HepG2 (cell line): ENCODE results near the gene JOSD2. TPM values are rescaled to one million over a fixed set of nuclear protein-coding genes. Genes with fewer than 3 reads are reported as not detected.

Source experiments
- ARNT2 ChIP-seq: sonication (generic); formaldehyde crosslinking; IDR thresholded peaks from 2 replicates; pipeline ENCODE4 v1.8.0; 2022; ENCODE audit warnings: mild to moderate bottlenecking, low read depth, missing genetic modification reagents, moderate library complexity
- ATAD3A ChIP-seq: sonication (generic); formaldehyde crosslinking; IDR thresholded peaks from 2 replicates; pipeline ENCODE4 v1.4.0; 2020; ENCODE audit warnings: missing genetic modification reagents
- CBX5 ChIP-seq: sonication (generic); formaldehyde crosslinking; IDR thresholded peaks from 2 replicates; pipeline ENCODE4 v1.4.0; 2020; ENCODE audit warnings: missing genetic modification reagents, borderline replicate concordance
- ETS1 ChIP-seq: sonication (generic); formaldehyde crosslinking; IDR thresholded peaks from 2 replicates; pipeline ENCODE4 v1.4.0; 2020; ENCODE audit warnings: missing genetic modification reagents
- IKZF5 ChIP-seq: IDR thresholded peaks from 2 replicates; pipeline ENCODE4 v1.6.1; 2018; ENCODE audit warnings: missing genetic modification reagents, mild to moderate bottlenecking, missing compliant biosample characterization
- KDM2A ChIP-seq: sonication (generic); formaldehyde crosslinking; IDR thresholded peaks from 2 replicates; pipeline ENCODE4 v1.4.0; 2020; ENCODE audit warnings: low read depth, missing genetic modification reagents, borderline replicate concordance
- KDM3A ChIP-seq: IDR thresholded peaks from 2 replicates; pipeline ENCODE4 v1.6.1; 2018; ENCODE audit warnings: low read depth, missing compliant biosample characterization
- MXD3 ChIP-seq: IDR thresholded peaks from 2 replicates; pipeline ENCODE4 v1.6.1; 2016; ENCODE audit warnings: mild to moderate bottlenecking, missing biosample characterization, missing genetic modification reagents
- RAD21 ChIP-seq: fragments of 450-650 bp; formaldehyde crosslinking; IDR thresholded peaks from 2 replicates; pipeline ENCODE4 v1.5.0; 2020; ENCODE audit warnings: mild to moderate bottlenecking
- SMAD3 ChIP-seq: sonication (generic); formaldehyde crosslinking; IDR thresholded peaks from 2 replicates; pipeline ENCODE4 v1.4.0; 2020; ENCODE audit warnings: missing genetic modification reagents
- SP2 ChIP-seq: sonication (generic); formaldehyde crosslinking; IDR thresholded peaks from 2 replicates; pipeline ENCODE4 v1.5.1; 2020; ENCODE audit warnings: mild to moderate bottlenecking, missing genetic modification reagents
- SSRP1 ChIP-seq: IDR thresholded peaks from 2 replicates; pipeline ENCODE4 v1.6.1; 2016; ENCODE audit warnings: control low read depth
- TEAD3 ChIP-seq: optimal IDR thresholded peaks from 2 replicates; pipeline ENCODE3; 2016; ENCODE audit warnings: borderline replicate concordance
- TFAP4 ChIP-seq: sonication (generic); IDR thresholded peaks from 2 replicates; pipeline ENCODE4 v1.6.1; 2016; ENCODE audit warnings: low read depth, borderline replicate concordance
- THAP8 ChIP-seq: sonication (generic); formaldehyde crosslinking; IDR thresholded peaks from 2 replicates; pipeline ENCODE4 v1.5.1; 2020; ENCODE audit warnings: missing genetic modification reagents, mild to moderate bottlenecking, borderline replicate concordance
- ZBTB20 ChIP-seq: sonication (generic); formaldehyde crosslinking; IDR thresholded peaks from 2 replicates; pipeline ENCODE4 v1.8.1; 2023; ENCODE audit warnings: missing genetic modification reagents, low read depth, mild to moderate bottlenecking, borderline replicate concordance
- ZEB1 ChIP-seq: IDR thresholded peaks from 2 replicates; pipeline ENCODE4 v1.6.1; 2012; ENCODE audit warnings: mild to moderate bottlenecking, low read depth, inconsistent platforms; ENCODE audit not compliant: insufficient replicate concordance
- ZFP62 ChIP-seq: sonication (generic); formaldehyde crosslinking; IDR thresholded peaks from 2 replicates; pipeline ENCODE4 v1.4.0; 2020; ENCODE audit warnings: missing genetic modification reagents
- ZNF350 ChIP-seq: sonication (generic); formaldehyde crosslinking; IDR thresholded peaks from 2 replicates; pipeline ENCODE4 v1.4.0; 2020; ENCODE audit warnings: mild to moderate bottlenecking, low read depth, missing genetic modification reagents, borderline replicate concordance
- ZNF503 ChIP-seq: sonication (generic); formaldehyde crosslinking; IDR thresholded peaks from 2 replicates; pipeline ENCODE4 v1.4.0; 2020; ENCODE audit warnings: missing genetic modification reagents
- ZNF556 ChIP-seq: sonication (generic); formaldehyde crosslinking; IDR thresholded peaks from 2 replicates; pipeline ENCODE4 v1.4.0; 2020; ENCODE audit warnings: mild to moderate bottlenecking, missing genetic modification reagents, borderline replicate concordance
- ZNF572 ChIP-seq: sonication (generic); formaldehyde crosslinking; IDR thresholded peaks from 2 replicates; pipeline ENCODE4 v1.5.1; 2020; ENCODE audit warnings: mild to moderate bottlenecking, missing genetic modification reagents
- ZNF580 ChIP-seq: IDR thresholded peaks from 2 replicates; pipeline ENCODE4 v1.6.1; 2016; ENCODE audit warnings: low read depth, borderline replicate concordance
- polyA plus RNA-seq, 8 experiments: library from polyadenylated mRNA; depleted of rRNA in 3 of 8; stranded (reverse) in 7 of 8; unstranded in 1 of 8; fragments of >200 nt; fragmentation: Illumina TruSeq in 4 of 8; extraction: Trizol in 4 of 8; gene quantifications; 2 replicates each; pipeline versions ENCODE4 v1.2.1 to v1.2.3, GENCODE V29; 2011 to 2016; ENCODE audit warnings: low read depth in 4 of 8, missing spikeins in 1 of 8, mixed read lengths in 1 of 8; ENCODE audit not compliant: insufficient read depth in 1 of 8
- total RNA-seq, 5 experiments: library from RNA; depleted of rRNA; stranded (reverse); fragments of >200 nt; fragmentation: Illumina TruSeq; extraction: Trizol; gene quantifications; 2 replicates each; pipeline ENCODE4 v1.2.3, GENCODE V29; 2016; ENCODE audit warnings: low read depth in 1 of 5

JOSD2 gene
- total and polyA plus RNA-seq, 2 of the 13 experiments (the other 11 are each of a cell fraction or from before 2014, with no cell fraction given): 2.0 to 4.1 TPM

GRCh38 chr19:50478901-50479715, 31.9 kb downstream of the JOSD2 start (continued):
- TF ChIP-seq ZNF503 (CRISPR knock-in tag): no peak
- TF ChIP-seq SP2 (CRISPR knock-in tag): no peak
- peak; percentile 47; the same call in 1 of the 2 replicates for TF ChIP-seq TFAP4
- TF ChIP-seq ARNT2 (CRISPR knock-in tag): no peak
- TF ChIP-seq ZNF556: no peak
- TF ChIP-seq KDM3A: 0 out of 2 replicates have a peak, but pooled peaks have one; percentile 58
- TF ChIP-seq ZBTB20: no peak
- peak; percentile 79 for TF ChIP-seq KDM2A (CRISPR knock-in tag)
- 0 out of 2 replicates have a peak, but pooled peaks have one; percentile 25 for TF ChIP-seq MXD3 (CRISPR knock-in tag)
- TF ChIP-seq ZNF350: no peak
- TF ChIP-seq IKZF5: peak; percentile 42; the same call in 1 of the 2 replicates
- peak; percentile 64 for TF ChIP-seq TEAD3 (CRISPR knock-in tag)
- no peak for TF ChIP-seq ZNF572 (CRISPR knock-in tag)
- TF ChIP-seq CBX5: 0 out of 2 replicates have a peak, but pooled peaks have one; percentile 26
- TF ChIP-seq ATAD3A (CRISPR knock-in tag): no peak
- TF ChIP-seq RAD21 (CRISPR knock-in tag): peak; percentile 88
- no peak for TF ChIP-seq ZEB1
- TF ChIP-seq SSRP1 (CRISPR knock-in tag): peak; percentile 62; the same call in 1 of the 2 replicates
- no peak for TF ChIP-seq ZFP62
- TF ChIP-seq ZNF580 (CRISPR knock-in tag): peak; percentile 70; the same call in 1 of the 2 replicates
- 0 out of 2 replicates have a peak, but pooled peaks have one; percentile 40 for TF ChIP-seq SMAD3 (CRISPR knock-in tag)
- TF ChIP-seq ETS1 (CRISPR knock-in tag): no peak
- TF ChIP-seq THAP8 (CRISPR knock-in tag): no peak
